Measurements from ENCODE around the gene MVK.

DNA sequence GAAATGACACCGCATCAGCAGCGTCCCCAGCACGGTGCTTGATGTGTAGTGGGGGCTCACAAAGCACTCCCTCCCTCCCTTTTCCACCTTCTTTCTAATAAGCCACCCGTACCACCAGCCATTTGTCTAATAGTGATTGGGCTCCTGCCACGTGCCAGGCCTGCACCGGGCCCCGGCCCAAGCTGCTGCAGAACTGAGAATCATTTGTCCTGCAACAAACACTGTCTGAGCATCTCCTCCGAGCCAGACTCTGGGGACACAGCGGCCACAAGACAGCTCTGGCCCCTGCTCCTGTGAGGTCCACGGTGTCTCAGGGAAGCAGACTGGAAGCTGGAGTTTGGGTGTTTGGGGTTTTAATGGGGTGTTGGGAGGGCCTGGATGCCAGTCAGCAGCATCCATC, 43.9 kb downstream of the MVK start:
- TF ChIP-seq, protein P1, sequence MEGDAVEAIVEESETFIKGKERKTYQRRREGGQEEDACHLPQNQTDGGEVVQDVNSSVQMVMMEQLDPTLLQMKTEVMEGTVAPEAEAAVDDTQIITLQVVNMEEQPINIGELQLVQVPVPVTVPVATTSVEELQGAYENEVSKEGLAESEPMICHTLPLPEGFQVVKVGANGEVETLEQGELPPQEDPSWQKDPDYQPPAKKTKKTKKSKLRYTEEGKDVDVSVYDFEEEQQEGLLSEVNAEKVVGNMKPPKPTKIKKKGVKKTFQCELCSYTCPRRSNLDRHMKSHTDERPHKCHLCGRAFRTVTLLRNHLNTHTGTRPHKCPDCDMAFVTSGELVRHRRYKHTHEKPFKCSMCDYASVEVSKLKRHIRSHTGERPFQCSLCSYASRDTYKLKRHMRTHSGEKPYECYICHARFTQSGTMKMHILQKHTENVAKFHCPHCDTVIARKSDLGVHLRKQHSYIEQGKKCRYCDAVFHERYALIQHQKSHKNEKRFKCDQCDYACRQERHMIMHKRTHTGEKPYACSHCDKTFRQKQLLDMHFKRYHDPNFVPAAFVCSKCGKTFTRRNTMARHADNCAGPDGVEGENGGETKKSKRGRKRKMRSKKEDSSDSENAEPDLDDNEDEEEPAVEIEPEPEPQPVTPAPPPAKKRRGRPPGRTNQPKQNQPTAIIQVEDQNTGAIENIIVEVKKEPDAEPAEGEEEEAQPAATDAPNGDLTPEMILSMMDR (IDR thresholded peaks at IDR 0.05) = no peak
- no peak for TF ChIP-seq POLR2A (IDR thresholded peaks at IDR 0.05)
- no peak for TF ChIP-seq POLR2AphosphoS5 (IDR thresholded peaks at IDR 0.05)
